Fibroblast of mammary gland (primary cell): ENCODE results near the gene YEATS2.
A peak's percentile ranks its signal among the peaks of the same experiment; 100 is the strongest.

Experiments
- DNase-seq: peaks from one replicate; pipeline ENCODE4 v3.0.0-alpha.2; 2010; ENCODE audit warnings: low read depth
- H3K4me3 ChIP-seq: 2 replicates; pipeline ENCODE4 v1.5.1; 2011; ENCODE audit warnings: low read depth, mild to moderate bottlenecking, low read length, moderate library complexity; ENCODE audit not compliant: control insufficient read depth
- TF ChIP-seq, protein P1 (sequence below): conservative IDR thresholded peaks from 2 replicates; pipeline ENCODE4 v1.5.1; 2011; ENCODE audit warnings: low read depth, low read length, inconsistent platforms; ENCODE audit not compliant: control insufficient read depth, insufficient read depth

The YEATS2 gene

DNA sequence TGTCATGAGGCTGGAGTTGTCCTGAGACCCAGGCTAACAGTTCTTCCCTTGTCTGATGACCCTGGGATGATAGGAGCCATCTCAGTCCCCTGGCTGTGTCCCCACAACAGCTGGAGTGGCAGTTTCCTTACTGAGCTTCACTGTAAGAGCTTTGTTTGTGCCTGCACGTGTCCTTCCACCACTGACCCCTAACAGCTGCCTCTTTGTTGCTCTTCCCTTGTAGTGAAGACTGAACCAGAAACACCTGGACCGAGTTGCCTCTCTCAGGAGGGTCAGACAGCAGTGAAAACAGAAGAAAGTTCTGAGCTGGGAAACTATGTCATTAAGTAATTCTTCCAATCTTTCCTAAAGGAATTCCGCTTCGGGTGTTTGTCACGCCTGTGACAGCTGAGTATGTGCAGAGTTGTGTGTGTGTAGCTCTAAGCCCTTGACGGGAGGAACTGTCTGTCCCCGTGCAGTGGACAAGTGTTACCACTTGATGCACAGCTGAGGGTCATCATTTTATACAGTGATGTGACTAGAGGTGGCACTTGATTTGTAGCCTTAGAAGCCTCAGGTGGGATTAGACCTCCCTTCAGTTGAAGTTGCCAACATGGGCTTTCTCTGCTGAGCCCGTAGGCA, 102.8 kb downstream of the YEATS2 start:
- H3K4me3 ChIP-seq: no peak overlapping the region
- DNase-seq: no peak
- TF ChIP-seq, protein P1, sequence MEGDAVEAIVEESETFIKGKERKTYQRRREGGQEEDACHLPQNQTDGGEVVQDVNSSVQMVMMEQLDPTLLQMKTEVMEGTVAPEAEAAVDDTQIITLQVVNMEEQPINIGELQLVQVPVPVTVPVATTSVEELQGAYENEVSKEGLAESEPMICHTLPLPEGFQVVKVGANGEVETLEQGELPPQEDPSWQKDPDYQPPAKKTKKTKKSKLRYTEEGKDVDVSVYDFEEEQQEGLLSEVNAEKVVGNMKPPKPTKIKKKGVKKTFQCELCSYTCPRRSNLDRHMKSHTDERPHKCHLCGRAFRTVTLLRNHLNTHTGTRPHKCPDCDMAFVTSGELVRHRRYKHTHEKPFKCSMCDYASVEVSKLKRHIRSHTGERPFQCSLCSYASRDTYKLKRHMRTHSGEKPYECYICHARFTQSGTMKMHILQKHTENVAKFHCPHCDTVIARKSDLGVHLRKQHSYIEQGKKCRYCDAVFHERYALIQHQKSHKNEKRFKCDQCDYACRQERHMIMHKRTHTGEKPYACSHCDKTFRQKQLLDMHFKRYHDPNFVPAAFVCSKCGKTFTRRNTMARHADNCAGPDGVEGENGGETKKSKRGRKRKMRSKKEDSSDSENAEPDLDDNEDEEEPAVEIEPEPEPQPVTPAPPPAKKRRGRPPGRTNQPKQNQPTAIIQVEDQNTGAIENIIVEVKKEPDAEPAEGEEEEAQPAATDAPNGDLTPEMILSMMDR: no peak

GRCh38 chr3:183801601-183802000, 104.0 kb downstream of the YEATS2 start:
- H3K4me3 ChIP-seq: no peak overlapping the region
- TF ChIP-seq, protein P1: no peak
- no peak for DNase-seq

- DNase-seq: peak; percentile 49
- TF ChIP-seq, protein P1: no peak
- no peak overlapping the region for H3K4me3 ChIP-seq
These were observed 105.4 kb downstream of the YEATS2 start for GRCh38 chr3:183802989-183803388.

- no peak overlapping the region for H3K4me3 ChIP-seq
- no peak for DNase-seq
- TF ChIP-seq, protein P1: no peak
These were observed 109.7 kb downstream of the YEATS2 start for GRCh38 chr3:183807209-183807728.

DNA sequence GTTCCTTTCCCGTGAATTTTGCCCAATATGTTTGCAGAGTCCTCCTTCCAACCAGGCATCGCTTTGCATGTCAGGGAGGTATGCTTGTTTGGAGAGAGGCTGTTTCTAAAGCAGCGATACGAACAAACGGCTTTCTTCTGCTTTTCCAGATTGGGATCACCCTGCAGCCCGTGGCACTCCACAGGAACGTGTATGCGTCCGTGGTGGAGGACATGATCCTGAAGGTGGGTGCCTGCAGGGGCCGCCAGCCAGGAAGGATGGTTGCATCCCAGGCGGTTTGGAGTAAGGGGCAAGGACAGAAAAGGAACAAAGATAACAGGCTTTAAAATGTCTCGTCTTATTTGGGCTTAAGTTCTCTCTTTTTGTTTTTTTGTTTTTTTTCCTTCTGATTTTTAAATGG, 110.3 kb downstream of the YEATS2 start:
- TF ChIP-seq, protein P1: no peak
- DNase-seq: no peak
- no peak overlapping the region for H3K4me3 ChIP-seq

DNA sequence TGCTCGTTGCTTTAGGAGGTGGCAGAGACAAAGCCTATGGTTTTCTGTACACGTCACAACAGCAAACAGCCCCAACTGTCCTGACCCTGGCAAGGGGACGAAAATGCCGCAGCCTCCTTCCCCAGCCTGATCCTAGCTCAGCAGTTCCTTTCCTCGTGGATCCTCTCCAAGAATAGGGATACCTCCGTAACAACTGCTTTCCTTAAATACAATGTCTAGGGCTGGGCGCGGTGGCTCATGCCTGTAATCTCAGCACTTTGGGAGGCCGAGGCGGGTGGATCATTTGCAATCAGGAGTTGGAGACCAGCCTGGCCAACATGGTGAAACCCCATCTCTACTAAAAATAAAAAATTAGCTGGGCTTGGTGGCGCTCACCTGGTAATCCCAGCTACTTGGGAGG, 110.8 kb downstream of the YEATS2 start:
- TF ChIP-seq, protein P1: no peak

DNA sequence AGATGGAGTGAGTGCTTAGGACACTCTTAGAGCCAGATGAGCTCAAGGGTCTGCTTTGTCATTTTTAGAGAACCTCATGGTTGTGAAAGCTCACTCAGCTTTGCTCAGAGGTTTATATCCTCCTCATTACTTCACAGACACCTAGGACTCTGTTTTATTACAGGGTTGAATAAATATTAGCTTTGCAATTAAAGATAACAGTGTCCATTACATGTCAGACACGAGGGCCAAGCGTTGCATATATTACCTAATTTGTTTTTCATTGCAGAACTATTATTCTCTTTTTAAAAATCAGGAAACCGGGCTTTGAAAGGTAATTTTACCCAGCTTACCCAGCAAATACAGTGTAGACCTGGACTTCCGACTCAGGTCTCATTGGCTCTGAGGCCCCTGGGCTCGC, 111.7 kb downstream of the YEATS2 start:
- TF ChIP-seq, protein P1: no peak
- no peak for DNase-seq
- H3K4me3 ChIP-seq: no peak overlapping the region

More for the DNA sequence above, 110.8 kb downstream of the YEATS2 start:
- no peak for DNase-seq
- no peak overlapping the region for H3K4me3 ChIP-seq
